Transverse colon (tissue), 4 donors: ENCODE measurements around the gene KRT84. TPM values are rescaled to one million over a fixed set of nuclear protein-coding genes. Genes with fewer than 3 reads are reported as not detected.

Experiments
- DNase-seq: peaks from one replicate; pipeline ENCODE4 v3.0.0-alpha.2; 2019
- H3K27ac ChIP-seq, 4 donors: fragments of 200-600 bp; sonication (generic); 2 replicates each; pipeline ENCODE4 v1.5.1; 2016 to 2018; ENCODE audit warnings: inconsistent platforms in 4 of 4
- H3K27me3 ChIP-seq: fragments of 200-600 bp; sonication (generic); 2 replicates; pipeline ENCODE4 v1.5.1; 2017; ENCODE audit warnings: inconsistent platforms
- H3K36me3 ChIP-seq, 4 donors: fragments of 200-600 bp; sonication (generic); 2 replicates each; pipeline ENCODE4 v1.5.1; 2017 to 2019; ENCODE audit warnings: inconsistent platforms in 4 of 4
- H3K4me1 ChIP-seq, 4 donors: fragments of 200-600 bp; sonication (generic); 2 replicates each; pipeline ENCODE4 v1.5.1; 2017 to 2020; ENCODE audit warnings: inconsistent platforms in 4 of 4
- H3K4me3 ChIP-seq, 4 donors: fragments of 200-600 bp; sonication (generic); 1 replicate in 1 of 4; 2 replicates in 3 of 4; pipeline versions ENCODE4 v1.5.1 to v1.6.1; 2017 to 2019; ENCODE audit warnings: inconsistent platforms in 4 of 4
- H3K9me3 ChIP-seq, 2 donors: fragments of 200-600 bp; sonication (generic); 2 replicates each; pipeline ENCODE4 v1.5.1; 2017 to 2019; ENCODE audit warnings: inconsistent platforms in 2 of 2
- CTCF ChIP-seq, 5 experiments: fragments of 200-600 bp in 3 of 5; fragments of 450-650 bp in 2 of 5; sonication (generic) in 3 of 5; IDR thresholded peaks; 1 replicate in 2 of 5; 2 replicates in 3 of 5; pipeline ENCODE4 v1.5.1; 2016 to 2017; ENCODE audit warnings: antibody characterized with exemption in 5 of 5, inconsistent platforms in 3 of 5, mild to moderate bottlenecking in 2 of 5, moderate library complexity in 1 of 5
- EP300 ChIP-seq: sonication (generic); formaldehyde crosslinking; IDR thresholded peaks from one replicate; pipeline ENCODE4 v1.6.1; 2017; ENCODE audit warnings: antibody characterized with exemption, low read depth
- POLR2A ChIP-seq: fragments of 450-650 bp; IDR thresholded peaks from one replicate; pipeline ENCODE4 v1.6.1; 2016; ENCODE audit warnings: antibody characterized with exemption, mild to moderate bottlenecking, moderate library complexity
- POLR2AphosphoS5 ChIP-seq, 3 donors: sonication (generic); formaldehyde crosslinking; IDR thresholded peaks; one replicate each; pipeline ENCODE4 v1.6.1; 2016; ENCODE audit warnings: antibody characterized with exemption in 3 of 3
- WGBS, 2 donors: methylation state at CpG; one replicate each; pipeline ENCODE4 v1.1.5; 2018; ENCODE audit warnings: low coverage in 1 of 2; 5-methylcytosine and 5-hydroxymethylcytosine counted together
- in situ Hi-C, 4 donors: fragments of 200-750 bp; cut with MboI; loops; one replicate each; pipeline versions ENCODE4 v1.15.0 to v1.15.1; 2017; ENCODE audit warnings: low sequenced_read_pairs in 3 of 4, low pct_ligation_motif_present in 1 of 4, low pct_unique_long_range_greater_than_20kb in 1 of 4
- intact Hi-C: fragments of 100-400 bp; cut with DNase I; formaldehyde crosslinking; loops from one replicate; pipeline ENCODE4 v1.15.1; 2023; ENCODE audit warnings: low total_unique reads
- total RNA-seq, 4 donors: library from RNA; depleted of rRNA; stranded (reverse); fragments of >200 nt; gene quantifications; one replicate each; pipeline ENCODE4 v1.1.0, GENCODE V29; 2016

The KRT84 gene
- total RNA-seq, 4 donors from 2014 or later = not detected

GRCh38 chr12:52390739-52391617 is 5.5 kb upstream of the KRT84 start:
- peaks cover 0 to 5% (median 0%) of the 10 kb centered on the region in 4 donors for H3K4me1 ChIP-seq
- no peak for TF ChIP-seq POLR2A
- TF ChIP-seq CTCF (IDR thresholded peaks at IDR 0.05) = peak; percentile 28 to 68 (median 45)
- no peaks in the 10 kb centered on the region for H3K36me3 ChIP-seq
- H3K9me3 ChIP-seq = no peaks in the 10 kb centered on the region
- intact Hi-C loops = no loop called here
- H3K27me3 ChIP-seq = no peaks in the 10 kb centered on the region
- in situ Hi-C loops = loop anchor here (10.0 to 25.0 kb wide), 3 partner anchors 114 to 596 kb away; no protein-coding TSS in a partner anchor
- H3K27ac ChIP-seq = no peak overlapping the region
- H3K4me3 ChIP-seq = no peak overlapping the region
- 79% methylated on average over 8 of the region's 11 CpGs; no CpG with 5 or more reads in 1 of the 2 donors for WGBS, 2 donors
- DNase-seq = peak; percentile 22

- Histone ChIP-seq H3K27ac (no peak overlapping the region), H3K36me3 (no peaks in the 10 kb centered on the region), H3K27me3 (no peaks in the 10 kb centered on the region), H3K4me3 (no peak overlapping the region), H3K9me3 (no peaks in the 10 kb centered on the region), H3K4me1 (peaks cover 0 to 5% (median 0%) of the 10 kb centered on the region in 4 donors)
- intact Hi-C loops (no loop called here), in situ Hi-C loops (loop anchor here (10.0 to 25.0 kb wide), 6 partner anchors 105 to 598 kb away; partner anchors contain the start of gene KRT6A (in 1 of the 4))
- no peak for DNase-seq
- 68% methylated on average over 9 of the region's 9 CpGs; no CpG with 5 or more reads in 1 of the 2 donors for WGBS, 2 donors
- no peak for TF ChIP-seq CTCF (IDR thresholded peaks at IDR 0.05)
- TF ChIP-seq EP300 = no peak
- no peak for TF ChIP-seq POLR2AphosphoS5 (IDR thresholded peaks at IDR 0.05)
- no peak for TF ChIP-seq POLR2A
Observed at GRCh38 chr12:52389313-52390207, 4.1 kb upstream of the KRT84 start.

- no peaks in the 10 kb centered on the region for H3K27me3 ChIP-seq
- in situ Hi-C loops = loop anchor here (10.0 to 25.0 kb wide), 5 partner anchors 107 to 599 kb away; partner anchors contain the start of gene KRT6A (in 1 of the 4)
- TF ChIP-seq CTCF (IDR thresholded peaks at IDR 0.05) = no peak
- TF ChIP-seq POLR2A = no peak
- no peak for TF ChIP-seq EP300
- TF ChIP-seq POLR2AphosphoS5 (IDR thresholded peaks at IDR 0.05) = no peak
- peaks cover 0 to 5% (median 0%) of the 10 kb centered on the region in 4 donors for H3K4me1 ChIP-seq
- no peak overlapping the region for H3K27ac ChIP-seq
- no peaks in the 10 kb centered on the region for H3K36me3 ChIP-seq
- WGBS, 2 donors = 70 to 95% methylated on average over 2 of the region's 2 CpGs
- no peak overlapping the region for H3K4me3 ChIP-seq
- intact Hi-C loops = no loop called here
- no peak for DNase-seq
- H3K9me3 ChIP-seq = no peaks in the 10 kb centered on the region
Observed at GRCh38 chr12:52387859-52388258, 2.4 kb upstream of the KRT84 start.

DNA sequence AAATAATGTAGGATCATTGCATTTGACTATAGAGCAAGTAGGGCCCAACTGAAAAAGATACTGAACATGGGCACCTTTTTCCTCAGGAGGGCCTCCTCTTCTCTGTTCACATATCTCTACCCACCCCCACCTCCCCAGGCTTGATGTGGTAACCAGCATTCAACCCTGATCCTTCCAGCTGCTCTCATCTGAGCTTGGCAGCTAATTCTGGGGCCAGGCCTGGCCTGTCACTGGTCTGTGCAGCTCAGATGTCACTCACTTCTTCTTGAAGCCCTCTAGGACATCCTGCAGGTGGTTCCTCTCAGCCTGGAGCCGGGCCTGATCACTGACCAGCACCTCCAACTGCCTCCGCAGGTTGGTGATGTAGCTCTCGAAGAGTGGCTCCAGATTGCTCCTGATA is 2.1 kb downstream of the KRT84 start:
- TF ChIP-seq CTCF (IDR thresholded peaks at IDR 0.05) = no peak
- TF ChIP-seq POLR2A = no peak
- no peak for TF ChIP-seq POLR2AphosphoS5 (IDR thresholded peaks at IDR 0.05)
- TF ChIP-seq EP300 = no peak
- Histone ChIP-seq H3K4me3 (no peak overlapping the region), H3K9me3 (no peaks in the 10 kb centered on the region), H3K27ac (no peak overlapping the region), H3K36me3 (no peaks in the 10 kb centered on the region), H3K4me1 (no peaks in the 10 kb centered on the region), H3K27me3 (no peaks in the 10 kb centered on the region)
- DNase-seq = no peak
- in situ Hi-C loops (loop anchor here (5.0 to 25.0 kb wide), 6 partner anchors 111 to 604 kb away; partner anchors contain the start of gene KRT6A (in 1 of the 4)), intact Hi-C loops (no loop called here)
- WGBS, 2 donors = 89 to 100% methylated on average over 1 to 3 of the region's 3 CpGs
